Measurements from ENCODE around the gene OCA2. TPM values are rescaled to one million over a fixed set of nuclear protein-coding genes. Genes with fewer than 3 reads are reported as not detected.
"Not testable (repeated sequence)": the region's sequence is repeated elsewhere in the genome, so short reads cannot be mapped to it uniquely, and the experiment has no call there.

OCA2 gene
- total and polyA plus RNA-seq, 2 experiments from 2014 or later, result 0.49 to 0.63 TPM

GRCh38 chr15:27768732-27769475 lies 330.2 kb downstream of the OCA2 start:
- Histone ChIP-seq H3K36me3 (no peaks in the 10 kb centered on the region), H3K9me3 (ENCODE audit: low read depth) (no peaks in the 10 kb centered on the region), H3K27me3 (no peaks in the 10 kb centered on the region), H3K4me1 (ENCODE audit: low read depth) (no peaks in the 10 kb centered on the region), H3K27ac (no peak overlapping the region), H3K4me3 (no peak overlapping the region)
- TF ChIP-seq CTCF (IDR thresholded peaks at IDR 0.05; ENCODE audit: low read depth, low read length), result no peak
- DNase-seq (ENCODE audit: low read depth in 1 of 2, low spot score in 1 of 2), result no peak

- H3K36me3 ChIP-seq, result no peaks in the 10 kb centered on the region
- no peak overlapping the region for H3K27ac ChIP-seq
- no peak for TF ChIP-seq CTCF (IDR thresholded peaks at IDR 0.05; ENCODE audit: low read depth, low read length)
- H3K27me3 ChIP-seq, result no peaks in the 10 kb centered on the region
- no peak overlapping the region for H3K4me3 ChIP-seq
- no peaks in the 10 kb centered on the region for H3K4me1 ChIP-seq (ENCODE audit: low read depth)
- no peaks in the 10 kb centered on the region for H3K9me3 ChIP-seq (ENCODE audit: low read depth)
- no peak for DNase-seq (ENCODE audit: low read depth in 1 of 2, low spot score in 1 of 2)
Measured at GRCh38 chr15:27767918-27768640, 331.0 kb downstream of the OCA2 start.

DNA sequence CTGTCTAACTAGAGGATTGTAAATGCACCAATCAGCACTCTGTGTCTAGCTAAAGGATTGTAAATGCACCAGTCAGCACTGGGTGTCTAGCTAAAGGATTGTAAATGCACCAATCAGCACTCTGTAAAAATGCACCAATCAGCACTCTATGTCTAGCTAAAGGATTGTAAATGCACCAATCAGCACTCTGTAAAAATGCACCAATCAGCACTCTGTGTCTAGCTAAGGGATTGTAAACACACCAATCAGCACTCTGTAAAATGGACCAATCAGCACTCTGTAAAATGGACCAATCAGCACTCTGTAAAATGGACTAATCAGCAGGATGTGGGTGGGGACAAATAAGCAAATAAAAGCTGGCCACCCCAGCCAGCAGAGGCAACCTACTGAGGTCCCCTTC lies 331.7 kb downstream of the OCA2 start:
- H3K36me3 ChIP-seq; H3K27me3 ChIP-seq; H3K4me3 ChIP-seq; H3K9me3 ChIP-seq (ENCODE audit: low read depth); DNase-seq (ENCODE audit: low read depth in 1 of 2, low spot score in 1 of 2); H3K4me1 ChIP-seq (ENCODE audit: low read depth); H3K27ac ChIP-seq: not testable (repeated sequence)

DNA sequence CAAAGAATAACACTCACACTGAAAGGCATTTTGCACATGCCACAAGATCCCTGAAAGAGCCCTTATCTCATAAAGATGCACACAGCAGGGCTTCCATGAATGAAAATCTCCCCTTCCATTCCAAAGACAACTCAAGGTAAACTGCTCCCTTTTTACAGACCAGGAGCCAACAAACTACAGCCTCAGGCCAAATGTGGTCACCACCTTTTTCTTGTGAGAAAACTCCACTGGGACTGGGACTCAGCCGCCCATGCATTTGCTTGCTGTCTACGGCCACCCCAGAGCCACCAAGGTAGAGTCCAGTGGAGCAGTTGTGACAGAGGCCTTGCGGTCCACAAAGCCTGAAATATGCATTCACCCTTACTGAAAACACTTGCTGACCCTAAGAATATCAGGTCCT lies 334.8 kb downstream of the OCA2 start:
- Histone ChIP-seq H3K27ac (no peak overlapping the region), H3K4me1 (ENCODE audit: low read depth) (no peaks in the 10 kb centered on the region), H3K4me3 (no peak overlapping the region), H3K36me3 (no peaks in the 10 kb centered on the region), H3K27me3 (no peaks in the 10 kb centered on the region), H3K9me3 (ENCODE audit: low read depth) (no peaks in the 10 kb centered on the region)
- DNase-seq (ENCODE audit: low read depth in 1 of 2, low spot score in 1 of 2), result no peak
- no peak for TF ChIP-seq CTCF (IDR thresholded peaks at IDR 0.05; ENCODE audit: low read depth, low read length)

- no peaks in the 10 kb centered on the region for H3K36me3 ChIP-seq
- H3K4me1 ChIP-seq (ENCODE audit: low read depth), result no peaks in the 10 kb centered on the region
- DNase-seq (ENCODE audit: low read depth in 1 of 2, low spot score in 1 of 2), result no peak
- no peaks in the 10 kb centered on the region for H3K27me3 ChIP-seq
- H3K4me3 ChIP-seq, result no peak overlapping the region
- no peak overlapping the region for H3K27ac ChIP-seq
- H3K9me3 ChIP-seq (ENCODE audit: low read depth), result no peaks in the 10 kb centered on the region
- no peak for TF ChIP-seq CTCF (IDR thresholded peaks at IDR 0.05; ENCODE audit: low read depth, low read length)
Measured at GRCh38 chr15:27763514-27763913, 335.6 kb downstream of the OCA2 start.

- no peak for DNase-seq (ENCODE audit: low read depth in 1 of 2, low spot score in 1 of 2)
- H3K9me3 ChIP-seq (ENCODE audit: low read depth), result no peaks in the 10 kb centered on the region
Measured at GRCh38 chr15:27762471-27762870, 336.6 kb downstream of the OCA2 start.

More at GRCh38 chr15:27762471-27762870, 336.6 kb downstream of the OCA2 start:
- TF ChIP-seq CTCF (IDR thresholded peaks at IDR 0.05; ENCODE audit: low read depth, low read length), result no peak
- no peaks in the 10 kb centered on the region for H3K4me1 ChIP-seq (ENCODE audit: low read depth)
- H3K4me3 ChIP-seq, result no peak overlapping the region
- no peaks in the 10 kb centered on the region for H3K36me3 ChIP-seq
- no peak overlapping the region for H3K27ac ChIP-seq
- H3K27me3 ChIP-seq, result no peaks in the 10 kb centered on the region

Data from cardiac muscle cell (in vitro differentiated cells and primary cell).